SK-N-SH treated with all-trans-retinoic acid at 6 μM for 48 hours (cell line): ENCODE results near the gene C16orf95.

Experiments used
- ATAC-seq: fragments of 200-7000 bp; cut with Tn5 transposase; 3 replicates; pipeline ENCODE4 v1.9.1; 2020; ENCODE audit warnings: mild to moderate bottlenecking, moderate library complexity
- ARNTL ChIP-seq: fragments of 450-650 bp; formaldehyde crosslinking; IDR thresholded peaks from 2 replicates; pipeline ENCODE4 v1.5.0; 2020; ENCODE audit warnings: low read depth, mild to moderate bottlenecking, moderate library complexity, borderline replicate concordance
- BACH2 ChIP-seq: fragments of 250-450 bp; sonication (Bioruptor Pico); IDR thresholded peaks from 2 replicates; pipeline ENCODE4 v1.9.0; 2021; ENCODE audit warnings: mild to moderate bottlenecking, borderline replicate concordance
- ESRRG ChIP-seq: fragments of 250-450 bp; sonication (Bioruptor Pico); IDR thresholded peaks from 2 replicates; pipeline ENCODE4 v1.6.1; 2021; ENCODE audit warnings: mild to moderate bottlenecking
- GLIS3 ChIP-seq: fragments of 250-450 bp; sonication (Bioruptor Pico); IDR thresholded peaks from 2 replicates; pipeline ENCODE4 v1.5.0; 2020; ENCODE audit warnings: mild to moderate bottlenecking, moderate library complexity
- ISL1 ChIP-seq: fragments of 250-450 bp; sonication (Bioruptor Pico); IDR thresholded peaks from 2 replicates; pipeline ENCODE4 v2.1.2; 2022; ENCODE audit warnings: mild to moderate bottlenecking, moderate library complexity
- OSR1 ChIP-seq: fragments of 250-450 bp; sonication (Bioruptor Pico); IDR thresholded peaks from 2 replicates; pipeline ENCODE4 v1.8.0; 2022; ENCODE audit warnings: moderate library complexity, mild to moderate bottlenecking, inconsistent platforms
- PPARA ChIP-seq: fragments of 250-450 bp; sonication (Bioruptor Pico); IDR thresholded peaks from 2 replicates; pipeline ENCODE4 v1.5.0; 2020; ENCODE audit warnings: mild to moderate bottlenecking, borderline replicate concordance
- RARB ChIP-seq: fragments of 250-450 bp; sonication (Bioruptor Pico); IDR thresholded peaks from 2 replicates; pipeline ENCODE4 v1.8.0; 2021; ENCODE audit warnings: mild to moderate bottlenecking, moderate library complexity
- SNAI2 ChIP-seq: fragments of 250-450 bp; sonication (Bioruptor Pico); IDR thresholded peaks from 2 replicates; pipeline ENCODE4 v1.5.0; 2020; ENCODE audit warnings: mild to moderate bottlenecking, moderate library complexity
- TOX ChIP-seq: fragments of 250-450 bp; sonication (Bioruptor Pico); IDR thresholded peaks from 2 replicates; pipeline ENCODE4 v1.8.0; 2021; ENCODE audit warnings: mild to moderate bottlenecking, moderate library complexity, borderline replicate concordance
- ZC3H10 ChIP-seq: fragments of 250-450 bp; sonication (Bioruptor Pico); IDR thresholded peaks from 2 replicates; pipeline ENCODE4 v1.5.1; 2021; ENCODE audit warnings: mild to moderate bottlenecking, moderate library complexity
- ZFP3 ChIP-seq: fragments of 250-450 bp; sonication (Bioruptor Pico); IDR thresholded peaks from 2 replicates; pipeline ENCODE4 v1.5.0; 2020; ENCODE audit warnings: mild to moderate bottlenecking, moderate library complexity
- ZFP30 ChIP-seq: fragments of 450-650 bp; formaldehyde crosslinking; IDR thresholded peaks from 2 replicates; pipeline ENCODE4 v1.5.0; 2022; ENCODE audit warnings: mild to moderate bottlenecking, moderate library complexity
- ZNF565 ChIP-seq: fragments of 450-650 bp; formaldehyde crosslinking; conservative IDR thresholded peaks from 2 replicates; pipeline ENCODE4 v1.5.0; 2020; ENCODE audit warnings: low read depth, mild to moderate bottlenecking, moderate library complexity
- ZNF70 ChIP-seq: fragments of 450-650 bp; formaldehyde crosslinking; IDR thresholded peaks from 2 replicates; pipeline ENCODE4 v1.5.0; 2020; ENCODE audit warnings: mild to moderate bottlenecking, moderate library complexity
- ZNF8 ChIP-seq: fragments of 450-650 bp; formaldehyde crosslinking; IDR thresholded peaks from 2 replicates; pipeline ENCODE4 v1.5.0; 2020; ENCODE audit warnings: mild to moderate bottlenecking, moderate library complexity
- TF ChIP-seq, protein P1 (sequence below): fragments of 250-450 bp; sonication (Bioruptor Pico); IDR thresholded peaks from 2 replicates; pipeline ENCODE4 v1.5.1; 2020; ENCODE audit warnings: low read depth, mild to moderate bottlenecking, moderate library complexity
- TF ChIP-seq, protein P2 (sequence below): fragments of 250-450 bp; sonication (Bioruptor Pico); IDR thresholded peaks from 2 replicates; pipeline ENCODE4 v1.8.0; 2020; ENCODE audit warnings: mild to moderate bottlenecking, moderate library complexity, borderline replicate concordance
- TF ChIP-seq, protein P3 (sequence below): fragments of 250-450 bp; sonication (Bioruptor Pico); IDR thresholded peaks from 2 replicates; pipeline ENCODE4 v1.5.1; 2021; ENCODE audit warnings: mild to moderate bottlenecking, moderate library complexity
- TF ChIP-seq, protein P4 (sequence below): fragments of 250-450 bp; sonication (Bioruptor Pico); IDR thresholded peaks from 2 replicates; pipeline ENCODE4 v1.5.0; 2020; ENCODE audit warnings: mild to moderate bottlenecking, moderate library complexity
- TF ChIP-seq, protein P5 (sequence below): fragments of 250-450 bp; sonication (Bioruptor Pico); IDR thresholded peaks from 2 replicates; pipeline ENCODE4 v1.8.0; 2021; ENCODE audit warnings: low read depth, mild to moderate bottlenecking, moderate library complexity, borderline replicate concordance

Gene C16orf95

GRCh38 chr16:87303962-87304521, 13.2 kb downstream of the C16orf95 start:
- no peak for ATAC-seq
- TF ChIP-seq ZFP3 (CRISPR knock-in tag) (no peak), ZC3H10 (CRISPR knock-in tag) (no peak), ESRRG (CRISPR knock-in tag) (no peak), ARNTL (CRISPR knock-in tag) (no peak), ISL1 (no peak), BACH2 (CRISPR knock-in tag) (no peak), ZFP30 (CRISPR knock-in tag) (no peak), PPARA (no peak), GLIS3 (CRISPR knock-in tag) (no peak), ZNF8 (CRISPR knock-in tag) (no peak), TOX (no peak), SNAI2 (CRISPR knock-in tag) (no peak)
- TF ChIP-seq, protein P1, sequence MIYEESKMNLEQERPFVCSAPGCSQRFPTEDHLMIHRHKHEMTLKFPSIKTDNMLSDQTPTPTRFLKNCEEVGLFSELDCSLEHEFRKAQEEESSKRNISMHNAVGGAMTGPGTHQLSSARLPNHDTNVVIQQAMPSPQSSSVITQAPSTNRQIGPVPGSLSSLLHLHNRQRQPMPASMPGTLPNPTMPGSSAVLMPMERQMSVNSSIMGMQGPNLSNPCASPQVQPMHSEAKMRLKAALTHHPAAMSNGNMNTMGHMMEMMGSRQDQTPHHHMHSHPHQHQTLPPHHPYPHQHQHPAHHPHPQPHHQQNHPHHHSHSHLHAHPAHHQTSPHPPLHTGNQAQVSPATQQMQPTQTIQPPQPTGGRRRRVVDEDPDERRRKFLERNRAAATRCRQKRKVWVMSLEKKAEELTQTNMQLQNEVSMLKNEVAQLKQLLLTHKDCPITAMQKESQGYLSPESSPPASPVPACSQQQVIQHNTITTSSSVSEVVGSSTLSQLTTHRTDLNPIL (CRISPR knock-in tag), result no peak
- TF ChIP-seq, protein P2, sequence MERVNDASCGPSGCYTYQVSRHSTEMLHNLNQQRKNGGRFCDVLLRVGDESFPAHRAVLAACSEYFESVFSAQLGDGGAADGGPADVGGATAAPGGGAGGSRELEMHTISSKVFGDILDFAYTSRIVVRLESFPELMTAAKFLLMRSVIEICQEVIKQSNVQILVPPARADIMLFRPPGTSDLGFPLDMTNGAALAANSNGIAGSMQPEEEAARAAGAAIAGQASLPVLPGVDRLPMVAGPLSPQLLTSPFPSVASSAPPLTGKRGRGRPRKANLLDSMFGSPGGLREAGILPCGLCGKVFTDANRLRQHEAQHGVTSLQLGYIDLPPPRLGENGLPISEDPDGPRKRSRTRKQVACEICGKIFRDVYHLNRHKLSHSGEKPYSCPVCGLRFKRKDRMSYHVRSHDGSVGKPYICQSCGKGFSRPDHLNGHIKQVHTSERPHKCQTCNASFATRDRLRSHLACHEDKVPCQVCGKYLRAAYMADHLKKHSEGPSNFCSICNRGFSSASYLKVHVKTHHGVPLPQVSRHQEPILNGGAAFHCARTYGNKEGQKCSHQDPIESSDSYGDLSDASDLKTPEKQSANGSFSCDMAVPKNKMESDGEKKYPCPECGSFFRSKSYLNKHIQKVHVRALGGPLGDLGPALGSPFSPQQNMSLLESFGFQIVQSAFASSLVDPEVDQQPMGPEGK (CRISPR knock-in tag), result no peak
- TF ChIP-seq, protein P3, sequence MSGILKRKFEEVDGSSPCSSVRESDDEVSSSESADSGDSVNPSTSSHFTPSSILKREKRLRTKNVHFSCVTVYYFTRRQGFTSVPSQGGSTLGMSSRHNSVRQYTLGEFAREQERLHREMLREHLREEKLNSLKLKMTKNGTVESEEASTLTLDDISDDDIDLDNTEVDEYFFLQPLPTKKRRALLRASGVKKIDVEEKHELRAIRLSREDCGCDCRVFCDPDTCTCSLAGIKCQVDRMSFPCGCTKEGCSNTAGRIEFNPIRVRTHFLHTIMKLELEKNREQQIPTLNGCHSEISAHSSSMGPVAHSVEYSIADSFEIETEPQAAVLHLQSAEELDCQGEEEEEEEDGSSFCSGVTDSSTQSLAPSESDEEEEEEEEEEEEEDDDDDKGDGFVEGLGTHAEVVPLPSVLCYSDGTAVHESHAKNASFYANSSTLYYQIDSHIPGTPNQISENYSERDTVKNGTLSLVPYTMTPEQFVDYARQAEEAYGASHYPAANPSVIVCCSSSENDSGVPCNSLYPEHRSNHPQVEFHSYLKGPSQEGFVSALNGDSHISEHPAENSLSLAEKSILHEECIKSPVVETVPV, result no peak
- TF ChIP-seq, protein P4, sequence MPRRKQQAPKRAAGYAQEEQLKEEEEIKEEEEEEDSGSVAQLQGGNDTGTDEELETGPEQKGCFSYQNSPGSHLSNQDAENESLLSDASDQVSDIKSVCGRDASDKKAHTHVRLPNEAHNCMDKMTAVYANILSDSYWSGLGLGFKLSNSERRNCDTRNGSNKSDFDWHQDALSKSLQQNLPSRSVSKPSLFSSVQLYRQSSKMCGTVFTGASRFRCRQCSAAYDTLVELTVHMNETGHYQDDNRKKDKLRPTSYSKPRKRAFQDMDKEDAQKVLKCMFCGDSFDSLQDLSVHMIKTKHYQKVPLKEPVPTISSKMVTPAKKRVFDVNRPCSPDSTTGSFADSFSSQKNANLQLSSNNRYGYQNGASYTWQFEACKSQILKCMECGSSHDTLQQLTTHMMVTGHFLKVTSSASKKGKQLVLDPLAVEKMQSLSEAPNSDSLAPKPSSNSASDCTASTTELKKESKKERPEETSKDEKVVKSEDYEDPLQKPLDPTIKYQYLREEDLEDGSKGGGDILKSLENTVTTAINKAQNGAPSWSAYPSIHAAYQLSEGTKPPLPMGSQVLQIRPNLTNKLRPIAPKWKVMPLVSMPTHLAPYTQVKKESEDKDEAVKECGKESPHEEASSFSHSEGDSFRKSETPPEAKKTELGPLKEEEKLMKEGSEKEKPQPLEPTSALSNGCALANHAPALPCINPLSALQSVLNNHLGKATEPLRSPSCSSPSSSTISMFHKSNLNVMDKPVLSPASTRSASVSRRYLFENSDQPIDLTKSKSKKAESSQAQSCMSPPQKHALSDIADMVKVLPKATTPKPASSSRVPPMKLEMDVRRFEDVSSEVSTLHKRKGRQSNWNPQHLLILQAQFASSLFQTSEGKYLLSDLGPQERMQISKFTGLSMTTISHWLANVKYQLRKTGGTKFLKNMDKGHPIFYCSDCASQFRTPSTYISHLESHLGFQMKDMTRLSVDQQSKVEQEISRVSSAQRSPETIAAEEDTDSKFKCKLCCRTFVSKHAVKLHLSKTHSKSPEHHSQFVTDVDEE (CRISPR knock-in tag), result no peak
- TF ChIP-seq, protein P5, sequence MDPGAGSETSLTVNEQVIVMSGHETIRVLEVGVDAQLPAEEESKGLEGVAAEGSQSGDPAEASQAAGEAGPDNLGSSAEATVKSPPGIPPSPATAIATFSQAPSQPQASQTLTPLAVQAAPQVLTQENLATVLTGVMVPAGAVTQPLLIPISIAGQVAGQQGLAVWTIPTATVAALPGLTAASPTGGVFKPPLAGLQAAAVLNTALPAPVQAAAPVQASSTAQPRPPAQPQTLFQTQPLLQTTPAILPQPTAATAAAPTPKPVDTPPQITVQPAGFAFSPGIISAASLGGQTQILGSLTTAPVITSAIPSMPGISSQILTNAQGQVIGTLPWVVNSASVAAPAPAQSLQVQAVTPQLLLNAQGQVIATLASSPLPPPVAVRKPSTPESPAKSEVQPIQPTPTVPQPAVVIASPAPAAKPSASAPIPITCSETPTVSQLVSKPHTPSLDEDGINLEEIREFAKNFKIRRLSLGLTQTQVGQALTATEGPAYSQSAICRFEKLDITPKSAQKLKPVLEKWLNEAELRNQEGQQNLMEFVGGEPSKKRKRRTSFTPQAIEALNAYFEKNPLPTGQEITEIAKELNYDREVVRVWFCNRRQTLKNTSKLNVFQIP (CRISPR knock-in tag), result no peak
- TF ChIP-seq, all 23 proteins: peak for 0

DNA sequence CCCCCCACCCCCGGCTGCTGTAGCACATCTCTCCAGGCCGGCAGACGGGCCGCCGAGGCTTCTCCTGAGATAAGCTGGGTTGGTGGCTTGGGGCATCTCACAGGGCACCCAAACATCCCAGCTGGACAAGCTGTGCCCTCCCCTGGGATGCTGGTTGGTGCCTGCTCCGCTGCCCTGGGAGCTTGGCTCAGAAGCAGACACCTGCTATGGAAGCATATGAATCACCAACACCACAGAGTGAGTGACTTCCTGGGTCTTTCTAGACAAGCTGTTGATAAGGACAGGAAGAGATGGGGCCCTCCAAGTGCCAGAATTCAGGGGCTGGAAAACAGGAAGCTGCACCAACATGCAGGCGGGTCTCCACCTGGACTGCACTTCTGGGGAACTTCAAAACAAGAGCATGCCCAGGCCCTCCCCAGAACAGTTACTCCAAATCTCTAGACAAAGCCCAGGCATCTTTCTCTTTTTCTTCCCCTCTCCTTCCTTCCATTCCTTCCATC, 13.7 kb downstream of the C16orf95 start:
- TF ChIP-seq TOX, result no peak
- no peak for ATAC-seq

- no peak for TF ChIP-seq ZNF8 (CRISPR knock-in tag)
- no peak for TF ChIP-seq SNAI2 (CRISPR knock-in tag)
- no peak for TF ChIP-seq TOX
- TF ChIP-seq ZNF70 (CRISPR knock-in tag), result no peak
- TF ChIP-seq ZC3H10 (CRISPR knock-in tag), result no peak
- TF ChIP-seq RARB (CRISPR knock-in tag), result no peak
- no peak for TF ChIP-seq OSR1 (CRISPR knock-in tag)
- TF ChIP-seq, protein P2 (CRISPR knock-in tag), result no peak
- TF ChIP-seq ZNF565 (CRISPR knock-in tag), result no peak
- no peak for TF ChIP-seq GLIS3 (CRISPR knock-in tag)
- TF ChIP-seq PPARA, result no peak
- ATAC-seq, result no peak
Measured at GRCh38 chr16:87298857-87299465, 18.2 kb downstream of the C16orf95 start.
